Caki2 (cell line): ENCODE data around the gene MGLL. TPM values are rescaled to one million over a fixed set of nuclear protein-coding genes. Genes with fewer than 3 reads are reported as not detected.
A peak's percentile ranks its signal among the peaks of the same experiment; 100 is the strongest.

Experiments used
- DNase-seq: peaks from one replicate; pipeline ENCODE4 v3.0.0-alpha.2; 2015; ENCODE audit warnings: low read depth
- in situ Hi-C: cut with HindIII; loops from 2 replicates; pipeline ENCODE4 v1.10.0; 2016; ENCODE audit warnings: low sequenced_read_pairs, low pct_unique_long_range_greater_than_20kb, mixed read lengths
- total RNA-seq: library from RNA; depleted of rRNA; stranded (reverse); fragments of >200 nt; shearing (Covaris generic); gene quantifications from 2 replicates; pipeline ENCODE4 v1.2.3, GENCODE V29; 2014; ENCODE audit warnings: low replicate concordance

Gene MGLL
- total RNA-seq, 1 experiment from 2014 or later, result 53.0 TPM

GRCh38 chr3:127768346-127769008 lies 53.8 kb downstream of the MGLL start:
- in situ Hi-C loops, result no loop called here
- DNase-seq, result peak; percentile 76

GRCh38 chr3:127767126-127767525 lies 55.2 kb downstream of the MGLL start:
- in situ Hi-C loops, result no loop called here
- peak; percentile 46 for DNase-seq

GRCh38 chr3:127765735-127766134 lies 56.6 kb downstream of the MGLL start:
- in situ Hi-C loops, result no loop called here
- no peak for DNase-seq

- DNase-seq, result no peak
- in situ Hi-C loops, result no loop called here
Measured at GRCh38 chr3:127764841-127765362, 57.4 kb downstream of the MGLL start.

GRCh38 chr3:127764301-127764700 lies 58.0 kb downstream of the MGLL start:
- in situ Hi-C loops, result no loop called here
- no peak for DNase-seq

- in situ Hi-C loops, result no loop called here
- no peak for DNase-seq
Measured at GRCh38 chr3:127763816-127764215, 58.5 kb downstream of the MGLL start.

- no peak for DNase-seq
- in situ Hi-C loops, result no loop called here
Measured at GRCh38 chr3:127763337-127763736, 59.0 kb downstream of the MGLL start.

GRCh38 chr3:127762787-127763105 lies 59.6 kb downstream of the MGLL start:
- in situ Hi-C loops, result no loop called here
- no peak for DNase-seq

GRCh38 chr3:127762077-127762786 lies 60.1 kb downstream of the MGLL start:
- DNase-seq, result no peak
- in situ Hi-C loops, result no loop called here

GRCh38 chr3:127761441-127761801 lies 60.9 kb downstream of the MGLL start:
- in situ Hi-C loops, result no loop called here
- DNase-seq, result no peak

GRCh38 chr3:127760791-127761440 lies 61.4 kb downstream of the MGLL start:
- in situ Hi-C loops, result no loop called here
- DNase-seq, result no peak

- in situ Hi-C loops, result no loop called here
- DNase-seq, result no peak
Measured at GRCh38 chr3:127760361-127760760, 62.0 kb downstream of the MGLL start.

GRCh38 chr3:127759826-127760225 lies 62.5 kb downstream of the MGLL start:
- in situ Hi-C loops, result no loop called here
- DNase-seq, result no peak

GRCh38 chr3:127758013-127758412 lies 64.3 kb downstream of the MGLL start:
- in situ Hi-C loops, result no loop called here
- DNase-seq, result no peak

GRCh38 chr3:127755305-127755681 lies 67.0 kb downstream of the MGLL start:
- in situ Hi-C loops, result no loop called here
- DNase-seq, result no peak

- in situ Hi-C loops, result no loop called here
- no peak for DNase-seq
Measured at GRCh38 chr3:127754411-127755304, 67.7 kb downstream of the MGLL start.

GRCh38 chr3:127753898-127754410 lies 68.4 kb downstream of the MGLL start:
- in situ Hi-C loops, result no loop called here
- DNase-seq, result no peak

- DNase-seq, result no peak
- in situ Hi-C loops, result no loop called here
Measured at GRCh38 chr3:127753338-127753737, 69.0 kb downstream of the MGLL start.
